GM12874 (cell line): Measurements from ENCODE around the gene NCOA7.

ENCODE experiments used
- TF ChIP-seq, protein P1 (sequence below): IDR thresholded peaks from 2 replicates; pipeline ENCODE4 v1.5.1; 2011; ENCODE audit warnings: low read depth, mild to moderate bottlenecking, control low read depth, low read length, moderate library complexity; ENCODE audit not compliant: insufficient read depth

NCOA7 gene

DNA sequence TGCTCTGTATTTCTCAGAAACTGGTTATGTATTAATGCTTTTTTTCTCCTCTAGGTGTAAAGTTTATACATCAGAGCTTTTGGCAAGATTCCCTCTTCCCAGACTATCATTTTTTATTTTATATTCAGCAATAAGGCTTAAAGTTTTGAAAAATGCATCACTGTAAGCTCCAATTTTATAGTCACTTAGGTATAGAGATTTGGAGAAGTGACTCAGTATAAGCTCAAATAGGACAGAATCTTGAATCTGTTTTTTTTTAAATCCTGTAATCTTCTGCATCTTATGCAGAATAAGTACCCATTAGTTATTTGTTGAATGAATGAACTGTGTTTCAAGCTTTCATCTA is 1.0 kb downstream of the NCOA7 start:
- TF ChIP-seq, protein P1, sequence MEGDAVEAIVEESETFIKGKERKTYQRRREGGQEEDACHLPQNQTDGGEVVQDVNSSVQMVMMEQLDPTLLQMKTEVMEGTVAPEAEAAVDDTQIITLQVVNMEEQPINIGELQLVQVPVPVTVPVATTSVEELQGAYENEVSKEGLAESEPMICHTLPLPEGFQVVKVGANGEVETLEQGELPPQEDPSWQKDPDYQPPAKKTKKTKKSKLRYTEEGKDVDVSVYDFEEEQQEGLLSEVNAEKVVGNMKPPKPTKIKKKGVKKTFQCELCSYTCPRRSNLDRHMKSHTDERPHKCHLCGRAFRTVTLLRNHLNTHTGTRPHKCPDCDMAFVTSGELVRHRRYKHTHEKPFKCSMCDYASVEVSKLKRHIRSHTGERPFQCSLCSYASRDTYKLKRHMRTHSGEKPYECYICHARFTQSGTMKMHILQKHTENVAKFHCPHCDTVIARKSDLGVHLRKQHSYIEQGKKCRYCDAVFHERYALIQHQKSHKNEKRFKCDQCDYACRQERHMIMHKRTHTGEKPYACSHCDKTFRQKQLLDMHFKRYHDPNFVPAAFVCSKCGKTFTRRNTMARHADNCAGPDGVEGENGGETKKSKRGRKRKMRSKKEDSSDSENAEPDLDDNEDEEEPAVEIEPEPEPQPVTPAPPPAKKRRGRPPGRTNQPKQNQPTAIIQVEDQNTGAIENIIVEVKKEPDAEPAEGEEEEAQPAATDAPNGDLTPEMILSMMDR, result no peak

DNA sequence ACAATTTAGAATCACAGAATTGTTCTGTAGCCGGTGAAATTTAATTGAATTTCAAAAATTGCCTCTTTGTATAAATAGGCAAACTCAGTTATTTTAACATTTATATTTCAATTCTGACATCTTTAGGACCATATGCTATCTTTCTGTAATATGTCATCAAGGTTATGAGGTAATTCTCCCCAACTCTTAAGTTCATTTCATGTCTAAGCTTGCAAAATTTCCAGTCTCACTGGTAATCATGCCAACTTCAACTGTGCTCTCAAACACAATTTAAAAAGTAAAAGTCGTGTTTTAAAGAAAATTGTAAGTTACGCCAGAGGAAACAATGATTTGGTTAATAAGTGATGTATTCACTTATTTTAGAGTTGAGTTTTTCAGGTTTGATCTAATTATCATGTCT is 1.4 kb downstream of the NCOA7 start:
- TF ChIP-seq, protein P1, result no peak

DNA sequence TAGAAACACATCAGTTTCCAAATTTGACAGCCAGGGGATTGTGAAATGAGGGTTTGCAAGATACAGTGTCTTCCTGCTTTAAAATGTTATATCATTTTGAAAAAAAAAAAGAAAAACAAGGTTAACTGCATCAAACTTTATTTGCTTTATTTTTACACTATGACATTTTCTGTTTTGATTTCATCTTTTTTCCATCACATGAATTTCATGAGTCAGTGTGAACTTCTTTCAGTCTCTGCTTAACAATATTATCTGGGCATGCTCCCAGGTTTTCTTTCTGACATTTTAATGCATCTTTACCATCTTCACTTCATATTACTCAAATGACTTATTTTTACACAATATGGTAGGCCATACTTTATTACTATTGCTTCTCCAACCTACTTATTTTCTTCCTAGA is 1.9 kb downstream of the NCOA7 start:
- TF ChIP-seq, protein P1, result no peak

DNA sequence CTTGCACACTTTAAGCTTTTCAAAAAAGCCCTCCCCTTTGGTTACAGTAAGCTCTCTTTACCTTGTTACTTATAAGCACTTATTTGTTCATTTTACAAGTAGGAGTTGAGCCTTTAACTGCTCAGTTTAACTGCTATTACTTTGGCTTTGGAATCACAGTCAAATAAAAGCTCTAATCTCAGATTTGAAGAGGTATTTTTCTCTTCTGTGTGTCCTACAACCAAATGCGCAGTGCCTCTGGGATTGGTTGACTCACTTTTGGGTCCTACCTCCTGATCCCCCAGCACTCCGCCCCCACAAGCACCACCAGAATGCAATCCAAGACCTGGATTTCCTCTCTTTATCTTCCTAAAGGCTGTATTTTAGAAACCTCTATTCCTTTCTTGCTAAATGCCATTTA is 2.5 kb downstream of the NCOA7 start:
- TF ChIP-seq, protein P1, result no peak

DNA sequence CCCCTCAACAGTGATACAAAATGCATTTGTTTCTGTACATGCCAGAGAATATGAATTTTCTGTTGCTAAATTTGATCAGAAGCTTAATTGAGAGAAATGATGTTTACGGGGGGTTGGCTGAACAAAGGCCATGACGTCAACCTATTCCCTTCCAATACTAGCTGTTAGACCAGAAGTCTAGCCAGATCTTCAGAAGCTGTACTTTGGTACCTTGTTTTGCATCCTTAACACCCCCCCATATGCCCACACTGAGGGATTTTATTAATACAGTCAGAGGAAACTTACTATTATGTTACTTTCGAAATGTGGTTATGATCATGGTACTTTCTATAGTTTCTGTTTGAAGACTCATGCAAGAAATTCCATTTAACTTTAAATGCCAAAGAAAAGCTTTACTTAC is 3.1 kb downstream of the NCOA7 start:
- TF ChIP-seq, protein P1, result no peak

DNA sequence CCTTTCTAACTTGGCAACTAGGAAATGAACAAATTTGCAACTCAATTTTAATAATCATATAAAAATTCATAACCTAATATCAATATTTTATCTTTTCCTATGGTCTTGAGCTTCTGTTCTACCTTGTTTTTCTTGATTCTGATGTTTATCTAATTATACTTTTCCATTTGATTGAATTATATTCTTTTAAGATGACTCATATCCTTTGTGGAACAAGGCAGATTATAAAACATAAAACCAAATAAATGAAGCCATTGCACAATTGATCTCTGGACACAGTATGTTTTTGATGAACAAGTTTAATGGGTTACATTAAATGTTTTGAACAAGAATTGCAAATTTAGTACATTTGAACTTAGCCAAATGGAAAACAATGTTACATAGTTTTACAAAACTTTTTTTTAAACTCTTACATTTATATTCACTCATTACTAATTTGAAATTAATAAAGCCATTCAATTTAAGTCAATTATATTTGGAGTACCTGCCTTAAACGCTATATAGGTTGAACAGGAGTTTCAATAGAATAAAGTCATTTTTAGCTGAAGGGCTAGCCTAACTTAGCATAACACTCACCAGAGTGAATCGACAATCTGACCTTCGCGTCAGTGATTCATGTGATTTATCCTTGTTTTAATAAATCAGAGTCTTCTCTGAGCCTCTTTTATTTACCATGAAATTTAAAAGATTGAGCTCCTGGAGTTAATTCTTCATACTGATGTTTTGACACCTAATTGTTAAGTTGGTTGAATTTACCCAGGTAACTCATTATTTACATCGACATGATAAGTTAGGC is 3.8 kb downstream of the NCOA7 start:
- TF ChIP-seq, protein P1, result no peak

DNA sequence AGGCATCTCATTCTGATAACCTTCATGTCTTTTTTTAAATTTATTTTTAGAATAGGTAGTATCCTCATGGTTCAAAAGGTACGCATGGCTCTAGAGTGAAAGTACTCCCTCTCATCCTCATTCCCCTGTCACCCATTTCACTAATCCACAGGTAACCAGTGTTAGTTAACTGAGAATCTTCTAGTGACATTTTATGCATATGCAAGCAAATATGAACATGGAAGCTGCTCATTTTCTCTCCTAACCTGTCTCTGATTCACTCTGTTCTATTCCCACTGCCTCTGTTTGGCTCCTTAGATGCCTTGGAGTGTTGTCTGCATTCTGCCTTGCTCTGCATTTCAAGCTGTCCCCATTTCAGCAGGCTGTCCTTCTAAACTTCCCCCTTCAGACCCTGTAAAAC is 4.5 kb downstream of the NCOA7 start:
- TF ChIP-seq, protein P1, result no peak
